ENCODE results near the gene SEPHS2. TPM values are rescaled to one million over a fixed set of nuclear protein-coding genes. Genes with fewer than 3 reads are reported as not detected.
A peak's percentile ranks its signal among the peaks of the same experiment; 100 is the strongest.

Gene SEPHS2
- polyA plus RNA-seq, 2 of the 4 experiments (the other 2 are of a cell fraction), result 47.8 to 72.6 TPM

- DNase-seq (ENCODE audit: low read depth in 1 of 2, low spot score in 1 of 2) (peak; percentile 88 to 89), FAIRE-seq (no peak), ATAC-seq (peak; percentile 75 to 80)
- Histone ChIP-seq H3K4me1 (peaks cover 30% of the 10 kb centered on the region), H3K27ac (peak overlapping the region; percentile 8 to 66; a peak in 2 of 6 replicates), H3K9me3 (no peaks in the 10 kb centered on the region), H3K4me3 (no peak overlapping the region), H3K4me2 (peak overlapping the region; percentile 44; the same call in 2 of the 3 replicates)
- ChIA-PET POLR2A (interaction anchor here (0.6 to 1.5 kb wide), 7 partner anchors 9 to 396 kb away, joined by 3 to 15 read pairs (median 3); partner anchors contain the start of genes ZNF48 and ZNF688), CTCF (interaction anchor here (0.6 to 7.5 kb wide), 41 partner anchors 10 to 1459 kb away, joined by 3 to 149 read pairs (median 4); partner anchors contain the start of genes DCTPP1, GDPD3, SEPTIN1 and TBX6)
- 0 out of 2 replicates have a peak, but pooled peaks have one; percentile 6 for TF ChIP-seq RCOR1 (IDR thresholded peaks at IDR 0.05; ENCODE audit: low read depth, low read length)
- TF ChIP-seq HMGXB4 (CRISPR knock-in tag; IDR thresholded peaks at IDR 0.05; ENCODE audit: borderline replicate concordance), result no peak
- TF ChIP-seq RAD21 (conservative IDR thresholded peaks at IDR 0.05 in 1 of 2, IDR thresholded peaks at IDR 0.05 in 1 of 2), result peak; percentile 90 to 92
- TF ChIP-seq POLR2A (IDR thresholded peaks at IDR 0.05; ENCODE audit: low read length), result no peak
- TF ChIP-seq, protein P1, sequence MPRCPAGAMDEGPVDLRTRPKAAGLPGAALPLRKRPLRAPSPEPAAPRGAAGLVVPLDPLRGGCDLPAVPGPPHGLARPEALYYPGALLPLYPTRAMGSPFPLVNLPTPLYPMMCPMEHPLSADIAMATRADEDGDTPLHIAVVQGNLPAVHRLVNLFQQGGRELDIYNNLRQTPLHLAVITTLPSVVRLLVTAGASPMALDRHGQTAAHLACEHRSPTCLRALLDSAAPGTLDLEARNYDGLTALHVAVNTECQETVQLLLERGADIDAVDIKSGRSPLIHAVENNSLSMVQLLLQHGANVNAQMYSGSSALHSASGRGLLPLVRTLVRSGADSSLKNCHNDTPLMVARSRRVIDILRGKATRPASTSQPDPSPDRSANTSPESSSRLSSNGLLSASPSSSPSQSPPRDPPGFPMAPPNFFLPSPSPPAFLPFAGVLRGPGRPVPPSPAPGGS (IDR thresholded peaks at IDR 0.05), result no peak
- TF ChIP-seq FOSB (CRISPR knock-in tag; IDR thresholded peaks at IDR 0.05), result no peak
- TF ChIP-seq CHD2 (IDR thresholded peaks at IDR 0.05; ENCODE audit: low read length, partially characterized antibody), result peak; percentile 44
- TF ChIP-seq, protein P2, sequence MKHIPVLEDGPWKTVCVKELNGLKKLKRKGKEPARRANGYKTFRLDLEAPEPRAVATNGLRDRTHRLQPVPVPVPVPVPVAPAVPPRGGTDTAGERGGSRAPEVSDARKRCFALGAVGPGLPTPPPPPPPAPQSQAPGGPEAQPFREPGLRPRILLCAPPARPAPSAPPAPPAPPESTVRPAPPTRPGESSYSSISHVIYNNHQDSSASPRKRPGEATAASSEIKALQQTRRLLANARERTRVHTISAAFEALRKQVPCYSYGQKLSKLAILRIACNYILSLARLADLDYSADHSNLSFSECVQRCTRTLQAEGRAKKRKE (CRISPR knock-in tag; IDR thresholded peaks at IDR 0.05; ENCODE audit: low read depth), result no peak
- TF ChIP-seq, protein P3, sequence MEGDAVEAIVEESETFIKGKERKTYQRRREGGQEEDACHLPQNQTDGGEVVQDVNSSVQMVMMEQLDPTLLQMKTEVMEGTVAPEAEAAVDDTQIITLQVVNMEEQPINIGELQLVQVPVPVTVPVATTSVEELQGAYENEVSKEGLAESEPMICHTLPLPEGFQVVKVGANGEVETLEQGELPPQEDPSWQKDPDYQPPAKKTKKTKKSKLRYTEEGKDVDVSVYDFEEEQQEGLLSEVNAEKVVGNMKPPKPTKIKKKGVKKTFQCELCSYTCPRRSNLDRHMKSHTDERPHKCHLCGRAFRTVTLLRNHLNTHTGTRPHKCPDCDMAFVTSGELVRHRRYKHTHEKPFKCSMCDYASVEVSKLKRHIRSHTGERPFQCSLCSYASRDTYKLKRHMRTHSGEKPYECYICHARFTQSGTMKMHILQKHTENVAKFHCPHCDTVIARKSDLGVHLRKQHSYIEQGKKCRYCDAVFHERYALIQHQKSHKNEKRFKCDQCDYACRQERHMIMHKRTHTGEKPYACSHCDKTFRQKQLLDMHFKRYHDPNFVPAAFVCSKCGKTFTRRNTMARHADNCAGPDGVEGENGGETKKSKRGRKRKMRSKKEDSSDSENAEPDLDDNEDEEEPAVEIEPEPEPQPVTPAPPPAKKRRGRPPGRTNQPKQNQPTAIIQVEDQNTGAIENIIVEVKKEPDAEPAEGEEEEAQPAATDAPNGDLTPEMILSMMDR (IDR thresholded peaks at IDR 0.05), result peak; percentile 92
- TF ChIP-seq HDAC2 (IDR thresholded peaks at IDR 0.05), result no peak
- TF ChIP-seq SREBF2 (IDR thresholded peaks at IDR 0.05), result no peak
- no peak for TF ChIP-seq MAFK (IDR thresholded peaks at IDR 0.05; ENCODE audit: partially characterized antibody)
- peak; percentile 80 for TF ChIP-seq SMC3 (IDR thresholded peaks at IDR 0.05)
- no peak for TF ChIP-seq TP53 (CRISPR knock-in tag; IDR thresholded peaks at IDR 0.05)
- TF ChIP-seq EP300 (IDR thresholded peaks at IDR 0.05), result no peak
- WGBS (ENCODE audit: missing lambda C conversion rate), result 41% methylated on average over 15 of the region's 15 CpGs
Measured at GRCh38 chr16:30409125-30410060, 36.3 kb downstream of the SEPHS2 start.

DNA sequence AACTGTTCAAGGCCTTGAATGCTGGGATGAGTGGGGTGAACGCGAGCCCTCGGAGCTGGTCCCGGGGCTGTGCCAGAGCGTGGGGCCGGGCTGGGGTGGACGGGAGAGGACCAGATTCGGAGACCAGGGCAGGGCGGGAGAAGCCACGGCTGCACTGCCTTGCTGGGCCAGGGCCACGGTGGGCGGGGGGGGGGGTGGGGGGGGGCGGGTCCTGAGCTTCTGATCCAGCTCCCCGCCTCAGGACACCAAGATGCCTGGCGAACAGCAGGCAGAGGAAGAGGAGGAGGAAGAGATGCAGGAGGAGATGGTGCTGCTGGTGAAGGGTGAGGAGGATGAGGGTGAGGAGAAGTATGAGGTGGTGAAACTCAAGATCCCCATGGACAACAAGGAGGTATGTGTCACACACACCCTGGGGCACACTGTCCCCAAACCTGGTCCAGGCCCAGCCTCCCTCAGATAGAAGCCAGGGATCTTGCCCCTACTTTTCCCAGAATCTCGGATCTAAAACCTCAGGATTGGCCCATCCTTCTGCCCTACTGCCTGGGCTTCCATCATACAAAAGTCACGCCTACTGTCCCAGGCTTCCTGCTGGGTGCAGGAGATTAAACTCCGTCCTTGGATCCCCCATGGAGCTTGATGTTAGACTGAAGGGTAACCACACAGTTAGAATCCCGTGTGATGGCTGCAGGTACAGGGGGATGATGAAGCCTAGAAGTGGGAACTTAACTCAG is 37.7 kb downstream of the SEPHS2 start:
- FAIRE-seq (no peak), ATAC-seq (peak; percentile 9 to 41; a peak in 5 of 6 replicates), DNase-seq (ENCODE audit: low read depth in 1 of 2, low spot score in 1 of 2) (no peak)
- POLR2A ChIA-PET, result interaction anchor here (0.7 to 2.1 kb wide), 9 partner anchors 8 to 208 kb away, joined by 3 to 16 read pairs (median 6); partner anchors contain the start of genes DCTPP1 and ZNF48
- H3K4me3 ChIP-seq, result peak overlapping the region; percentile 62
- H3K4me1 ChIP-seq, result peaks cover 23% of the 10 kb centered on the region
- peak overlapping the region; percentile 80 to 92 for H3K27ac ChIP-seq
- TF ChIP-seq GATA3 (IDR thresholded peaks at IDR 0.05; ENCODE audit: borderline replicate concordance), result no peak
- no peak for TF ChIP-seq HDAC2 (IDR thresholded peaks at IDR 0.05)
- CTCF ChIA-PET, result interaction anchor here (0.7 to 7.5 kb wide), 15 partner anchors 10 to 316 kb away, joined by 3 to 149 read pairs (median 6); partner anchors contain the start of genes CD2BP2, DCTPP1, GDPD3 and SEPTIN1
- peak overlapping the region; percentile 94 for H3K4me2 ChIP-seq
- WGBS (ENCODE audit: missing lambda C conversion rate), result 36% methylated on average over 6 of the region's 19 CpGs
- no peaks in the 10 kb centered on the region for H3K9me3 ChIP-seq
